Fibroblast of mammary gland (primary cell): ENCODE results near the gene GLIS1.

Source experiments
- DNase-seq: peaks from one replicate; pipeline ENCODE4 v3.0.0-alpha.2; 2010; ENCODE audit warnings: low read depth
- H3K4me3 ChIP-seq: 2 replicates; pipeline ENCODE4 v1.5.1; 2011; ENCODE audit warnings: low read depth, mild to moderate bottlenecking, low read length, moderate library complexity; ENCODE audit not compliant: control insufficient read depth
- CTCF ChIP-seq: conservative IDR thresholded peaks from 2 replicates; pipeline ENCODE4 v1.5.1; 2011; ENCODE audit warnings: low read depth, low read length, inconsistent platforms; ENCODE audit not compliant: control insufficient read depth, insufficient read depth

The GLIS1 gene

GRCh38 chr1:53511323-53511932, 227.5 kb downstream of the GLIS1 start:
- no peak for DNase-seq

GRCh38 chr1:53510215-53510614, 228.7 kb downstream of the GLIS1 start:
- no peak for TF ChIP-seq CTCF
- DNase-seq: no peak
- no peak overlapping the region for H3K4me3 ChIP-seq

More at GRCh38 chr1:53511323-53511932, 227.5 kb downstream of the GLIS1 start:
- TF ChIP-seq CTCF: no peak
- H3K4me3 ChIP-seq: no peak overlapping the region

GRCh38 chr1:53509775-53510174, 229.2 kb downstream of the GLIS1 start:
- no peak overlapping the region for H3K4me3 ChIP-seq
- no peak for TF ChIP-seq CTCF
- no peak for DNase-seq

- DNase-seq: peak; percentile 58
- TF ChIP-seq CTCF: no peak
- no peak overlapping the region for H3K4me3 ChIP-seq
Measured at GRCh38 chr1:53508991-53509666, 229.8 kb downstream of the GLIS1 start.

- no peak for DNase-seq
- TF ChIP-seq CTCF: no peak
- H3K4me3 ChIP-seq: no peak overlapping the region
Measured at GRCh38 chr1:53508056-53508990, 230.6 kb downstream of the GLIS1 start.

GRCh38 chr1:53507116-53507820, 231.7 kb downstream of the GLIS1 start:
- no peak for TF ChIP-seq CTCF
- H3K4me3 ChIP-seq: no peak overlapping the region
- DNase-seq: no peak
